Activated T-helper 17 cell treated with anti-CD3 and anti-CD28 coated beads, Interleukin-2, amount 50 U/mL, for 72 hours (primary cell): ENCODE data around the gene STK17B. TPM values are rescaled to one million over a fixed set of nuclear protein-coding genes. Genes with fewer than 3 reads are reported as not detected.
A peak's percentile ranks its signal among the peaks of the same experiment; 100 is the strongest.
"Not testable (repeated sequence)": the region's sequence is repeated elsewhere in the genome, so short reads cannot be mapped to it uniquely, and the experiment has no call there.

Experiments used
- ATAC-seq: fragments of 150-1000 bp; cut with Tn5 transposase; replicated peaks from 2 replicates; pipeline ENCODE4 v1.10.0; 2021; ENCODE audit warnings: mild to moderate bottlenecking, moderate library complexity
- H3K27ac Mint-ChIP-seq: one replicate; pipeline ENCODE4 v1.8.0; 2022; ENCODE audit warnings: mixed read lengths
- H3K27me3 Mint-ChIP-seq: one replicate; pipeline ENCODE4 v1.8.0; 2022; ENCODE audit warnings: mixed read lengths
- H3K36me3 Mint-ChIP-seq: one replicate; pipeline ENCODE4 v1.8.0; 2022; ENCODE audit warnings: low read depth, mild to moderate bottlenecking, mixed read lengths
- H3K4me1 Mint-ChIP-seq: one replicate; pipeline ENCODE4 v1.8.0; 2022; ENCODE audit warnings: mixed read lengths
- H3K4me3 Mint-ChIP-seq: one replicate; pipeline ENCODE4 v1.8.0; 2022; ENCODE audit warnings: mild to moderate bottlenecking, mixed read lengths
- H3K9me3 Mint-ChIP-seq: one replicate; pipeline ENCODE4 v1.8.0; 2022; ENCODE audit warnings: mixed read lengths
- total RNA-seq, 2 donors: library from RNA; stranded (reverse); gene quantifications; one replicate each; pipeline ENCODE4 v1.2.3, GENCODE V29; 2022

STK17B gene
- total RNA-seq, 2 donors from 2014 or later, result 168 to 190 TPM

GRCh38 chr2:196195758-196196157 is 24.4 kb upstream of the STK17B start:
- Mint-ChIP-seq H3K27ac (peak overlapping the region; percentile 67), H3K4me3 (peak overlapping the region; percentile 64), H3K9me3 (peaks cover 4% of the 10 kb centered on the region), H3K27me3 (no peaks in the 10 kb centered on the region), H3K36me3 (no peaks in the 10 kb centered on the region), H3K4me1 (peaks cover 31% of the 10 kb centered on the region)
- no peak for ATAC-seq

GRCh38 chr2:196195302-196195701 is 23.9 kb upstream of the STK17B start:
- peak overlapping the region; percentile 67 for H3K27ac Mint-ChIP-seq
- H3K36me3 Mint-ChIP-seq, result no peaks in the 10 kb centered on the region
- H3K27me3 Mint-ChIP-seq, result no peaks in the 10 kb centered on the region
- peaks cover 34% of the 10 kb centered on the region for H3K4me1 Mint-ChIP-seq
- ATAC-seq, result peak; percentile 39
- H3K4me3 Mint-ChIP-seq, result peak overlapping the region; percentile 64
- H3K9me3 Mint-ChIP-seq, result peaks cover 4% of the 10 kb centered on the region

- no peaks in the 10 kb centered on the region for H3K36me3 Mint-ChIP-seq
- peak overlapping the region; percentile 50 for H3K27ac Mint-ChIP-seq
- H3K9me3 Mint-ChIP-seq, result peaks cover 4% of the 10 kb centered on the region
- H3K4me1 Mint-ChIP-seq, result peaks cover 26% of the 10 kb centered on the region
- ATAC-seq, result no peak
- H3K27me3 Mint-ChIP-seq, result no peaks in the 10 kb centered on the region
- peak overlapping the region; percentile 34 for H3K4me3 Mint-ChIP-seq
These were observed 20.2 kb upstream of the STK17B start for GRCh38 chr2:196191541-196191940.

- H3K27ac Mint-ChIP-seq, result no peak overlapping the region
- H3K36me3 Mint-ChIP-seq, result no peaks in the 10 kb centered on the region
- peaks cover 39% of the 10 kb centered on the region for H3K4me1 Mint-ChIP-seq
- H3K9me3 Mint-ChIP-seq, result peaks cover 4% of the 10 kb centered on the region
- H3K4me3 Mint-ChIP-seq, result no peak overlapping the region
- no peaks in the 10 kb centered on the region for H3K27me3 Mint-ChIP-seq
- no peak for ATAC-seq
These were observed 16.6 kb upstream of the STK17B start for GRCh38 chr2:196187898-196188458.

GRCh38 chr2:196187175-196187700 is 15.9 kb upstream of the STK17B start:
- not testable (repeated sequence) for ATAC-seq, H3K27me3 Mint-ChIP-seq, H3K36me3 Mint-ChIP-seq, H3K4me3 Mint-ChIP-seq, H3K27ac Mint-ChIP-seq, H3K9me3 Mint-ChIP-seq
- peaks cover 40% of the 10 kb centered on the region for H3K4me1 Mint-ChIP-seq

GRCh38 chr2:196186266-196186980 is 15.0 kb upstream of the STK17B start:
- H3K4me1 Mint-ChIP-seq, result peaks cover 41% of the 10 kb centered on the region
- ATAC-seq, result no peak
- H3K27ac Mint-ChIP-seq, result no peak overlapping the region
- H3K36me3 Mint-ChIP-seq, result no peaks in the 10 kb centered on the region
- no peaks in the 10 kb centered on the region for H3K9me3 Mint-ChIP-seq
- H3K27me3 Mint-ChIP-seq, result no peaks in the 10 kb centered on the region
- peak overlapping the region; percentile 17 for H3K4me3 Mint-ChIP-seq

- no peaks in the 10 kb centered on the region for H3K36me3 Mint-ChIP-seq
- ATAC-seq, result no peak
- peaks cover 48% of the 10 kb centered on the region for H3K4me1 Mint-ChIP-seq
- H3K27ac Mint-ChIP-seq, result peak overlapping the region; percentile 99
- peak overlapping the region; percentile 97 for H3K4me3 Mint-ChIP-seq
- no peaks in the 10 kb centered on the region for H3K27me3 Mint-ChIP-seq
- H3K9me3 Mint-ChIP-seq, result no peaks in the 10 kb centered on the region
These were observed 13.5 kb upstream of the STK17B start for GRCh38 chr2:196184921-196185320.

- Mint-ChIP-seq H3K27me3 (no peaks in the 10 kb centered on the region), H3K4me3 (peak overlapping the region; percentile 97), H3K27ac (peak overlapping the region; percentile 99), H3K9me3 (no peaks in the 10 kb centered on the region), H3K4me1 (peaks cover 48% of the 10 kb centered on the region), H3K36me3 (no peaks in the 10 kb centered on the region)
- ATAC-seq, result peak; percentile 62
These were observed 12.3 kb upstream of the STK17B start for GRCh38 chr2:196183528-196184231.

GRCh38 chr2:196183172-196183473 is 11.7 kb upstream of the STK17B start:
- Mint-ChIP-seq H3K9me3 (no peaks in the 10 kb centered on the region), H3K27me3 (no peaks in the 10 kb centered on the region), H3K4me3 (peak overlapping the region; percentile 97), H3K4me1 (peaks cover 49% of the 10 kb centered on the region), H3K27ac (peak overlapping the region; percentile 99), H3K36me3 (no peaks in the 10 kb centered on the region)
- ATAC-seq, result no peak

- H3K4me3 Mint-ChIP-seq, result peak overlapping the region; percentile 97
- H3K4me1 Mint-ChIP-seq, result peaks cover 49% of the 10 kb centered on the region
- no peaks in the 10 kb centered on the region for H3K36me3 Mint-ChIP-seq
- peak; percentile 81 for ATAC-seq
- no peaks in the 10 kb centered on the region for H3K9me3 Mint-ChIP-seq
- peak overlapping the region; percentile 99 for H3K27ac Mint-ChIP-seq
- no peaks in the 10 kb centered on the region for H3K27me3 Mint-ChIP-seq
These were observed 11.2 kb upstream of the STK17B start for GRCh38 chr2:196182439-196183171.

GRCh38 chr2:196181484-196181883 is 10.1 kb upstream of the STK17B start:
- no peaks in the 10 kb centered on the region for H3K27me3 Mint-ChIP-seq
- peak overlapping the region; percentile 99 for H3K27ac Mint-ChIP-seq
- peaks cover 58% of the 10 kb centered on the region for H3K4me1 Mint-ChIP-seq
- ATAC-seq, result no peak
- H3K9me3 Mint-ChIP-seq, result no peaks in the 10 kb centered on the region
- H3K36me3 Mint-ChIP-seq, result no peaks in the 10 kb centered on the region
- peak overlapping the region; percentile 97 for H3K4me3 Mint-ChIP-seq

- peaks cover 12% of the 10 kb centered on the region for H3K36me3 Mint-ChIP-seq
- H3K4me1 Mint-ChIP-seq, result peaks cover 66% of the 10 kb centered on the region
- no peaks in the 10 kb centered on the region for H3K9me3 Mint-ChIP-seq
- peak overlapping the region; percentile 94 for H3K27ac Mint-ChIP-seq
- H3K27me3 Mint-ChIP-seq, result no peaks in the 10 kb centered on the region
- H3K4me3 Mint-ChIP-seq, result peak overlapping the region; percentile 94
- ATAC-seq, result no peak
These were observed 5.7 kb upstream of the STK17B start for GRCh38 chr2:196177124-196177523.

- peaks cover 59% of the 10 kb centered on the region for H3K4me1 Mint-ChIP-seq
- no peaks in the 10 kb centered on the region for H3K27me3 Mint-ChIP-seq
- no peaks in the 10 kb centered on the region for H3K9me3 Mint-ChIP-seq
- peaks cover 12% of the 10 kb centered on the region for H3K36me3 Mint-ChIP-seq
- ATAC-seq, result peak; percentile 44
- H3K27ac Mint-ChIP-seq, result peak overlapping the region; percentile 94
- H3K4me3 Mint-ChIP-seq, result peak overlapping the region; percentile 94
These were observed 4.9 kb upstream of the STK17B start for GRCh38 chr2:196176142-196176738.

GRCh38 chr2:196174404-196174803 is 3.0 kb upstream of the STK17B start:
- ATAC-seq, result no peak
- Mint-ChIP-seq H3K36me3 (peaks cover 26% of the 10 kb centered on the region), H3K27me3 (no peaks in the 10 kb centered on the region), H3K4me3 (peak overlapping the region; percentile 94), H3K4me1 (peaks cover 47% of the 10 kb centered on the region), H3K27ac (peak overlapping the region; percentile 91), H3K9me3 (no peaks in the 10 kb centered on the region)
